GM11168 (cell line): ENCODE data around the gene GCSAML.

ENCODE experiments used
- in situ Hi-C: fragments of 300-500 bp; cut with MboI; formaldehyde crosslinking; loops from one replicate; pipeline ENCODE4 v1.12.0; 2022; ENCODE audit warnings: low sequenced_read_pairs; ENCODE audit not compliant: unreplicated experiment

Gene GCSAML

DNA sequence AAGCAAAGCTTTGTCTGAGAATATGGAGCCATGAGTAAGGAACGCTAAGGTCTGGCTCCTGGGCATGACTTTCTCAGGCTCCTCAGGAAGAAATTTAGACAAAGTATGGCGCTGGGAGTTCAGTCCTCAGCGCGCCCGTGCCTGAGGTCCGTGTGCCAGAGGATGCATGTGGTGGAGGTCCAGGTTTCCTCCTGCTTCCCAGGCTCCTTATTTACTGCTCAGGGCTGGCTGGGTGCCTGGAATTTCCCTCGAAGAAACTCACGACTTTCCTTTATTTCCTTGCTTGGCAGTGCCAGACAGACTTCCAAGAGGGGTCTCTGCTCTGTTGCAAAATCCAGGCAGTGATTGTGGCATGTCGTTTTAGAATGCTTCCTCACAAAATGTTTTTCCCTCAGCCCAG is 13.3 kb downstream of the GCSAML start:
- in situ Hi-C loops, result no loop called here

DNA sequence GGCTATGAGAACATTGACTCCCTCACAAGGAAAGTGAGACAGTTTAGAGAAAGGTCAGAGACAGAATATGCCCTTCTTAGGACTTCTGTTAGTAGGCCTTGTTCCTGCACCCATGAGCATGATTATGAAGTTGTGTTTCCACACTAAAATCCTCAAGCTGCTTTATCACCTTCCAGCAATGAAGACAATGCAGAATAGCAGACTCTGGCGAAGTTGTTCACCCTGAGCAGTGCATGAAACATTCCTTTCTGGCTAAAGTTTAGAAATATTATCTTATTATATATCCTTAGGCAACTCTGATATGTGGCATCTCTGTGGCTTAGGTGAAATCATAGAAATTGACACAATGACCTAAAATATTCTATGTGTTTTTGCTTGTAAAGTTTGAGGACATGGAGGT is 25.3 kb downstream of the GCSAML start:
- in situ Hi-C loops, result loop anchor here (10.0 kb wide), 1 partner anchor 189 kb away; no protein-coding TSS in a partner anchor

DNA sequence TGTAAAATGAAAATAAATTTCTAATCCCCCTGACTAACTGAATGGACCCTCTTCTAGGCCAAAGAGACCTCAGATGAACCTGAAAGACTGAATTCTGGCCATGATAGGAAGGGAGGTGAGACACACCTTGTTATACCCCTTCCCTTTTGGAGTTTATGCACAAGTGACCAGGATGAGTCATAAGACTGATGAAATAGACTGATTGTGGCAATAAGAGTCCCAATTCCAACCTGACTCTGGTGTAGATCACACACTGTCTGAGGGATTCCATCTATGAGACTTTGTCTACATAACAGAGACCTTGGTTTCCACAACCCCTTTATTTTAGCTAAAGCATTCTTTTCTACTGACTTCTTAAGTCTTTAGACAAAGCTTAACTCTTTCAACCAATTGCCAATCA is 25.7 kb downstream of the GCSAML start:
- in situ Hi-C loops, result loop anchor here (10.0 kb wide), 1 partner anchor 190 kb away; no protein-coding TSS in a partner anchor

DNA sequence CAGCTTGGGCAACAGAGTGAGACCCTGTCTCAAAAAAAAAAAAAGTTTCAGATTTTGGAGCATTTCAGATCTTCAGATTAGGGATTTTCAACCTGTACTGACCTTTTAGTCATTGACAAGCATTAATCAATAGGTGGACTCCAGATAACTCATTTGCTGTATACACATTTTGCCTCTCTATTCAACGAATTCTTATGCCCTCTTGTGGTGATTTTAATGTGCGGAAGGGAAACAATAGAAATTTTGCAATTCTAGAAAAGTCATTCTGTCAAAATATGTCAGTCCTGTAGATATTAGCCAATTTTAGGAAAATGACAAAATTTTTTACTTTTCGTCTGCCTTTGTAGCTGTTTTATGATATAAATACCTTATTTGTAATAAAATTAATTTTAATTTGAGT is 27.6 kb downstream of the GCSAML start:
- in situ Hi-C loops, result loop anchor here (10.0 kb wide), 1 partner anchor 192 kb away; no protein-coding TSS in a partner anchor

DNA sequence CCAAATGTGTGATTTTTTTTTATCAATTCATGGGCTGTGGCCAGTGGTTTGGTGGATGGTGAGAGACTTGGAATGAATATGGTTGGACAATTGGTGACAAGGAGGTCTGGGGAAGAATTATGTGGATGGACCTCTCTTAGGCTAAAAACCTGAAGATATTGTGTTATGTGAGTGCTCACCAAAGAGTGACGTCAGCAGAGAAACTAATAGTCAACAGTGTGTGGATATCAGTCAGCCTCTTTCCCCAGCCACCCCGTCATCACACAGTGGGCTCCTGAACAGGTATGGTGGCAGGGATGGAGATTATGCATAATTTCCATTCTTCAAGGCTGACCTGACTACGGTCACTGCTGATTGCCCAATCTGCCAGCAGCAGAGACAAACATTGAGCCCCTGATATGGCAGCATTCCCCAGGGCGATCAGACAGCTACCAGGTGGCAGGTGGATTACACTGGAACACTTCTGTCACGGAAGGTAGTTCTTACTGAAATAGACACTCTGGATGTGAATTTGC is 30.1 kb downstream of the GCSAML start:
- in situ Hi-C loops, result loop anchor here (10.0 kb wide), 1 partner anchor 194 kb away; no protein-coding TSS in a partner anchor

DNA sequence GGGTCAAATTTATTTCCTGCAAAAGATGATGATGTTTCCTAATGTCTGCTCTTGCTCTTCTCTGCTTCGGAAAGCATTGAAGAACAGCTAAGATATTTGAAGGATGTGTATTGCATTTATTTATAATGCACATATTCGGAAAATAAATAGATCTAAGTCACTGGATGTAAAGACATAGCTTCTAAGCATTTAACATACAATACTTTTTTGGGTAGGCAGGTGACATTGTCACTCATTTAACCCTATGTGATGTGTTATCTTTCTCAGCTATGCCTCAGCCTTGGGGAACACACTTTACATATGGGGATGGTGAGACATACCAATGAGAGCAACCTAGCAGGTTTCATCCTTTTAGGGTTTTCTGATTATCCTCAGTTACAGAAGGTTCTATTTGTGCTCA is 39.1 kb downstream of the GCSAML start, which contains the start of gene OR2G2:
OR2G2 (plus strand) TSS at position 301 of the 400 bp plus-strand sequence; CDS start at position 301, 0 bp downstream.
- in situ Hi-C loops, result no loop called here

DNA sequence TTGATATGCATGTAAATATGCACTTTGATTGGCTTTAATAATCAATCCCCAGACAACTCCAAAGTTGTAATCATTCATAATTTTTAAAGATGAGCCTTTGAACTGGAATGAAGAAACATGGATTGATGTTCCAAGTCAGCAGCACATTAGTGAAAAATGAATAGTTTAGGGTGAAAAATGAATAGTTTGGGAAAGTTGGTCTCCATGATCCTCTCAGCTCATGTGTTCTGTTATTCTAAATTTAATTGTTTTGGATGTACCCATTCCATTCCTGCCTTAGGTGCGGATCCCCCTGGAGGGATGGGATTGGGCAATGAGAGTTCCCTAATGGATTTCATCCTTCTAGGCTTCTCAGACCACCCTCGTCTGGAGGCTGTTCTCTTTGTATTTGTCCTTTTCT is 56.4 kb downstream of the GCSAML start, which contains the start of gene OR2G3:
OR2G3 (plus strand) TSS at position 301 of the 400 bp plus-strand sequence; CDS start at position 301, 0 bp downstream.
- in situ Hi-C loops, result no loop called here

DNA sequence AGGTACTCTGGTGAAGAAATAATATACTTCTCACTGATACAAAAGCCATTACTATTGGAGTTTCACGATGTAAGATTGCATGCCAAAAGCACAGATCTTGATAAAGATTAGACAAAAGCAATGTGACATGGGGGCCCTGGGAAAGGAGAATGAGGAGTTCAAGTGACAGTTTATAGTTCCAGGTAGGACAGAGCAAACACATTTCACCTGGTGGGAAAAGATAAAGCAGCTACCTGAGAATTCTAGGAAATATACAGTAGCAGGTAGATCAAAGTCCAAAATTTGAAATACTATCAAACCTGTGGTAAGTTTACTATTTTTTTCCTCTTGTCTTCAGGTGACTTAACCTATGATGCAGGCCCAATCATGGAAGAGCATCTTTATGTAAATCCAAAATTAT is 64.5 kb downstream of the GCSAML start:
- in situ Hi-C loops, result no loop called here

DNA sequence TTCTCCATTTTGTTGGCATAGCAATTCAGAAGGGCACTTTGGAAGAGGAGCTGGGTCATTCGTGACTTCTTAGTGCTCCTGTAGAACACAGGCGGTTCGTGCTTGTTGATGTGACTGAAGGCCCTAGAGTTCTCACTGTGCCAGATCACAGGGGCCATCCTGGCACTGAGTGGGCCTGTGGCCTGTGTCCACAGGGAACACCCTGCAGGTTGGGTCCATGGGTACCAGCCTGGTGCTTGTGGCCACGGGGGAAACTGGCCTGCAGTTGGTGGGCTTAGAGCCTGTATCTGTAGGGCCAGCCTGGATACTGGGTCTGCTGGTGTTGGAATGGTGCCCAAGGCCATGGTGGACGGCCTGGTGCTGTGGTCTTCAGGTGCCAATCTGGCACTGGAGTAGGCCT is 65.7 kb downstream of the GCSAML start:
- in situ Hi-C loops, result no loop called here
